ENCODE results near the gene RXRA. TPM values are rescaled to one million over a fixed set of nuclear protein-coding genes. Genes with fewer than 3 reads are reported as not detected.
"Not testable (repeated sequence)": the region's sequence is repeated elsewhere in the genome, so short reads cannot be mapped to it uniquely, and the experiment has no call there.

Gene RXRA
- total RNA-seq, 1 experiment from 2014 or later = 17.2 TPM

DNA sequence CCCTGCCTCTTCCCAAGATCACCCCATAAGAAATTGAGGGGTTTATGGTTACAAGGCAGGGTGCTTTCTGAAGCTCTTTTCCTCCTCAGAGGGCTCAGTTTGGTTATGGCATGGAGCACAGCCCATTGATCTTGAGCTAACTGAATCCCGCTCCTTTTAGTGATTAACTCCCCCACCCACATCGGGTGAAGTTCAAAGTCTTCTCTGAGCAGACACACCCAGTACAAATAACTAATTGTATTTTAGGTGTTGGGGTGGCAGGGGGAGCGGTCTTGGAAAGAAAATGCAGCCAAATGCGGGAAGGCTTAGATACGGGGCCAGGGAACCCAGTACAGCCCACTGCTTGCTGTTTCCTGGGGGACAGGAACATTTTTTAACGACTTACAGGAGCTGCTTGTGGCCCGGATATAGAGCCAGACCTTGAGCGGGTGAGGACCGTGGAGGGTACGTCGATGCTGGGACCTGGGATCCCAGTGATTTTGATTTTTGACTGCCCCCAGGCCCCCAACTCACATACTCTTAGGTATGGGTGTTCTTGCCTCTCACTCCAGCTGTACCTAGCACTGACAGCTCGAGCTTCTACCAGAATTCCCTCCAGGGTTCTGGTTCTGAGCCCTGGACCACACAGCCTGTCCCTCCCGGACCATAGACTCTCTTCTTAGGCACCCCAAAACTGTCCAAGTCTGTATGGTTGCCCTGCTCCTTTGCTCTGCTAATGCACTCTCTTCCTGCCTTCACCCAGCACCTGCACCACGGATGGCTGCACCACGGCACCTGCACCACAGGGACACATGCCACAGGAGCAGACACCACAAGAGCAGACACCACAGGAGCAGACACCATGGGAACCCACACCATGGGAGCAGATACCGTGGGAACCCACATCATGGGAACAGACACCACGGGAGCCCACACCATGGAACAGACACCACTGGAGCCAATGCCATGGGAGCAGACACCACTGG is 18.3 kb upstream of the RXRA start:
- no peak for DNase-seq (ENCODE audit: low spot score)

DNA sequence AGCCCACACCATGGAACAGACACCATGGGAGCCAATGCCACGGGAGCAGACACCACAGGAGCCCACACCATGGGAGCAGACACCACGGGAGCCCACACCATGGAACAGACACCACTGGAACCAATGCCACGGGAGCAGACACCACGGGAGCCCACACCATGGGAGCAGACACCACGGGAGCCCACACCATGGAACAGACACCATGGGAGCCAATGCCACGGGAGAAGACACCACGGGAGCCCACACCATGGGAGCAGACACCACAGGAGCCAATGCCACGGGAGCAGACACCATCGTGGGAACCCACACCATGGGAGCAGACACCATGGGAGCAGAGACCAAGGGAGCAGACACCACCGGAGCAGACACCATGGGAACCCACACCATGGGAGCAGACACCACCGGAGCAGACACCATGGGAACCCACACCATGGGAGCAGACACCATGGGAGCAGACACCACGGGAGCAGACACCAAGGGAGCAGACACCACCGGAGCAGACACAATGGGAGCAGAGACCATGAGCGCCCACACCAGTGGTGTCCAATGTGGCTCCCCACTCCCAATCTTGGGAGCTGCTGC is 17.5 kb upstream of the RXRA start:
- DNase-seq (ENCODE audit: low spot score) = not testable (repeated sequence)

DNA sequence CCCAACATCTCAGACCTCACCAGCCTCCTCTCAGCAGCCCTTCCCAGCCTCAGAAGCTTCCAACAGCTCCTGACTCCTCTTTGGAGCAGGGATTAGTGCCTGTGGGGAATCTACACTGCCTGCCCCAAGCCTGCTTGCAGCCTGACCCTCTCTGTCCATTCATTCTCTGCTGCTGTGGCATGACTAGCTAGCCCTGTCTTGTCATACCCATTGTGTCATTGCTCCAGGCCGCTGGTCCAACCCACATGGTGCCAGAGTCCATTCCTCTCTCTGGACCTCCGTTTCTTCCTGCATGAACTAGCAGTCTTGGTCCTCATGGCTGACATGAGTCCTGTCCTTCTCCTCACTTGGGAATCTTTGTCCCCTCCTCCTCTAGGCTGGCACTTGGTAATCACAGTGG is 12.8 kb upstream of the RXRA start:
- no peak for DNase-seq (ENCODE audit: low spot score)

DNA sequence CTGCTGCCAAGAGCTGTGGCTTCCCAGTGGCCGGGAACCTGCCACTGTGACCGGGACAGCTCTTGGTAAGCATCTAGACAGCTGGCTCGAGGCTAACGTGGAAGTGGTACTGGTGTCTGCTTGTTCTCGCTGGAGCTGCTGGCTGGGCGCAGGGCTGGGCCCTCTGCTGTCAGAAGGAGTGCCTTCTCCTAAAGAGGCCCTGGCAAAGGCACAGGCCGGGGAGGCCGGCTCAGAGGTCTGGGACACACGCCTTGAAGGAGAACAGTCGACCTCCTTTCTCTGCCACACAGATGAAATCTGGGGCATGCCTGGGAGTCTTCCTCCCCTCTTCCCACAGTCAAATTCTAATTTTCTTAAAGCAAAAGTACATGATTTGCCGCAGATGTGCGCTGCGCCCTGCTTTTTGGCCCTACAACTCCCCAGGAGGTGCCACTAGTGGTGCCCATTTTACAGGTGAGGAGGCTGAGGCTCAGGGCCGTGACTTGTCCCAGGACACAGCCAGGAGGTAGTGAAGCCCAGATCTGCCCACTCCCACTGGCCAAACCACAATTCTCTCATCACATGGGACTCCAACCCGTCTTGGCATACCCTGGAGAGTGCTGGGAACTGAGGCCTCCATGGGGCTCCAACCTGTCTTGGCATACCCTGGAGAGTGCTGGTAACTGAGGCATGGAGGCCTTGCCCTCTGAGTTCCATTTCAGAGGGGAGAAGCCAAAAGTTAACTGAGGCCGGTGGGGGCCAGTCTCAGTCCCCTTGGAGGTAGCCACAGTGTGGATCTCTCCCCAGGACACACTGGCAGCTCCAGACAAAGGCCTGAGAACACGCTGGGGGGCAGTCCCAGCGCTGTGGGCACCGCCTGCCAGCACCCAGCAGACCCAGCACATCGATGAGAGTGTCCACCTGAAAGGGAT is 12.0 kb upstream of the RXRA start:
- DNase-seq (ENCODE audit: low spot score) = no peak

DNA sequence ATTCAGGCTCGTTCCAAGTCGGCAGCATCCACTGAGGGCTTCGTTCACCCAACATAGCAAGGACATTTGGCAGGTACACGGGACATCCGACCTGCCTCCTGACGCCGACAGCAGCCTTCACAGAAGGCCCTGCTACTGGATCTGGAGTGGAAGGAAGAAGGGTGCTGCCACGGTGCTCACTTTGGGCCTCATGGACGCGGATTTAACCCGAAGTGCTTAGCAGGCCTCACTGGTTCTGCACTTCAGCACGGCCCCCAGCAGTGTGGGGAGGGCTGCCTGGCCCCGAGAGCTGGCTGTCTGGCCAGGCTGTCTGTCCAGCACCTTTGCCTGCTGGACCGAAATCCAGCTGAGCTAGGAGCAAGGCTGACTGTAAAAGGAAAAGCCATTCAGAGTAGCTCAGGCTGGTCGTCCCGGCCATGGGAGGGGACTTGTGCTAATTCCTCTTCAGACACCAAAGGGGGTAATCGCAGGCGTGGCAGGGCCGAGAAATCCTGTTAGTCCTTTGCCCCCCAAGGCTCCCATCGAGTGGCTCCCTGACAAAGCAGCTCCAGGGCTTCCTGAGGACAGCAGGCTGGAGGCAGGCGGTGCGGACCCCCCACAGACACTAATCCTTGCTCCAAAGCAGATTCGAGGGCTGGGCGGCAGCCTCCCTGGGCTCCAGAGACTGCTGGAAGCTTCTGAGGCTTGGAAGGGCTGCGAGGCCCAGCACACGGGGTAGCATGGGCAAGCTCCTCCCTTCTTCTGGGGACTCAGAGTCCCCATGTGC is 11.1 kb upstream of the RXRA start:
- no peak for DNase-seq (ENCODE audit: low spot score)

DNA sequence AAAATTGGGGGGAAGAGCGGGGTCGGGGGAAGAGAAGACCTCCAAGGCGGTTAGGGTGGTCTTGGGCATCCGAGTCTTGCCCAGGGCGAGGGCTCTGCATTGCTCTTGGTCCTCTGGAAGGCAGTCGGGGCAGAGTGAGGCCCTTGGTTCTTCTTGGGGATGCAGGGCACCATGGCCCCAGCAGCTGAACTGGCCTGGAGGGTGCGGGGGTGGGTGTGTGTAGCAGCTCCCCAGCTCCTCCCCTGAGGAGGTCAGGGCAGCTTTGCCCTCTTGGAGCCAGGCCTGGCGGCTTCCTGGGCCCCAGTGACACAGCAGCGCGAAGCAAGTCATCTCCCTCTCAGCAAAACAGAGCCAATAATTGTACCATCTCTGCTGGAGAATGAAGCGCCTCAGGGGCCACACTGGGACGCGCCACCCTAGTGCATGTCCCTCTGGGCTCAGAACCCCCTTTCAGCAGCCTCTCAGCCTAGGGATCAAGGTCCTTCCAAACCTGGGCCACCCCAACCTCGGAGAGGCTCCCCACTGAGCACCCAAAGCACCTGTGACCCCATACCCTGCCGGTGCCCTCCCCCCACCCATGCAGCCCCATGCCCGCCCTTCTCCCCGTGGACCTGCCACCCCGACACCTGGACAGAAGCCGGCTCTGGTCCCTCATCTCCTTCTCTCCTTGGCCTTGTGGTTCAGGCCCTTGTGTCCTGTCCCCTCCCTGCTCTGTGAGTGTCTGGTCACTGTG is 10.4 kb upstream of the RXRA start:
- no peak for DNase-seq (ENCODE audit: low spot score)

DNA sequence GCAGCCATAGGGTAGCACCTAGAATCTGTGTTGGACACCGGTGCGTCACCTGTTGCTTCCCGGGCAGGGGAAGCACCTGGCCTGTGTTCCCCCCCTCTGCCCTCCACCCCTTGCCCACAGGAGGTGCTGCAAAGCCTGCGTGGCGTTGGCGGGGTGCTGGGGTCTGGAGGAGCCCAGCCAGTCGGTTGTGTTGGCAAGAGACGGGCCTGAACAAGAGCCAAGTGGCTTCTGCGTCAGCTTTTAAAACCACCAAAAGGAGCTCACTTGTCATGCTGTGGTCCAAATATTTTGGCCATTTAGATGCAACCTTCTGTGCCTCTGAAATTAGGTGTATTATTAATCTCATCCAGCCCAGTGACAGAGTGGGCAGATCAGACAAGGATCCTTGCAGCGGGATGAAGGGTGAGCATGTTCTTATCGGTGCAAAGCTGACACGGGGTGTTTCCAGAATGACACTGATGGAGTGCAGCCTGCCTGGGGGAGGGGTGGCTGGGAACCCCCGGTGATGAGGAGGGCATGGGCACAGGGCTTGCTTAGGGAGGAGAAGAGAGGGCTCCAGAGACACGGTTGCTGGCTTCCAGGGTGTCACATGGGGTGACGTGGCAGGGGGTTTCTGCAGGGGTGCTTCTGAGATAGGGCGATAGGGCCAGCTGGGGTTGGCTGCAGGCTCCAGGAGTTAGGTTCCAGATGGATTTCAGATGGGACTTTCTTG is 9.7 kb upstream of the RXRA start:
- peak; percentile 55 for DNase-seq (ENCODE audit: low spot score)

DNA sequence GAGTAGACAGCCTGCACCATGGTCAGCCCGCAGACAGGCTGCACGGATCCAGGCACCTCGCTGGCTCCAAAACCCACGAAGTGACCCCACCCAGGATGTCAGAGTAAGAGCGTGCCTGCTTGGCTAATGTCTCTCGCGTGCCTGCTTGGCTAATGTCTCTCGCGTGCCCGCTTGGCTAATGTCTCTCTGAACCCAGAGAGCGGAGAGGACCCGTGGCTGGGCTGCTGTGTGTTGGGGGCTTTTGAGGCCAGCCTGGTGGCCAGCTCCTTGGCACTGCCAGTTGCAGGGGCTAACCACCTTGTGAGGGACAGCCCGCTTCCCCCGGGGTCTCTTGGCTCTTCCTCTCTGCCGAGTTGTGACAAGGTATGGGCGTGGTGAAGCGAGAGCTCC is 8.9 kb upstream of the RXRA start:
- no peak for DNase-seq (ENCODE audit: low spot score)

DNA sequence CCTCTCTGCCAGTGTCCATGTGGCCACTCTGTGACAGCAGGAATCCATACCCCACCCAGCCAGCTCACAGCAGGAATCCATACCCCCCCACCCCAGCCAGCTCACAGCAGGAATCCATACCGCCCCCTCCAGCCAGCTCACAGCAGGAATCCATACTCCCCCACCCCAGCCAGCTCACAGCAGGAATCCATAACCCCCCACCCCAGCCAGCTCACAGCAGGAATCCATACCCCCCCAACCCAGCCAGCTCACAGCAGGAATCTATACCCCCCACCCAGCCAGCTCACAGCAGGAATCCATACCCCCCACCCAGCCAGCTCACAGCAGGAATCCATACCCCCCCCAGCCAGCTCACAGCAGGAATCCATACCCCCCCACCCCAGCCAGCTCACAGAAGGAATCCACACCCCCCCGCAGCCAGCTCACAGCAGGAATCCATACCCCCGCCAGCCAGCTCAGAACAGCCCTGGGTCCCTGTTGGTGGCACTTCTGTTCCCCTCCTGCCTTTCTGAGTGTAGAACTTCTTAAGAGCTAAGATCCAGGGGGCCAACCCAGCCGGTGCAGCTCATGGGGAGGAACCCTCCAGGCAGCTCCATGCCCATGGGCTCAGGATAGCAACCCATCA is 8.4 kb upstream of the RXRA start:
- peak; percentile 41 for DNase-seq (ENCODE audit: low spot score)

DNA sequence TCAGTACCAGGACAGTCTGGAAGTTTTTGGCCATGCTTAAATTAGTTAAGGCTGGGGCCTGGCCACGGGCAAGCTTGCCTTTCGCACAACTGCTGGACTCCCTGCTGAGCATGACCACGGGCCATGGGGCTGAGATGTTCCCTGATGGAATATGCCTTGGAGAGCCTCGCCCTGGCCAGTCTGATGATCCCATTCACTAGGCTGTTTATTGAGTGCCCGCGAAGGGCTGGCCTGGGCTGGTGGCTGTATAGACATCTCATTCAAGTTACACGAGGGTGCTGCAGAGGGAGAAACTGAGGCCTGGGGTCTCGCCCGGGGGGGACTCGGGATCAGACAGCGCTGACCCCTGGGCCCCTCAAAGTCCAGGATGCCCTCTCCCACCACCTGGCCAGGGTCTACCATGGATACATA is 7.8 kb upstream of the RXRA start:
- DNase-seq (ENCODE audit: low spot score) = peak; percentile 38

DNA sequence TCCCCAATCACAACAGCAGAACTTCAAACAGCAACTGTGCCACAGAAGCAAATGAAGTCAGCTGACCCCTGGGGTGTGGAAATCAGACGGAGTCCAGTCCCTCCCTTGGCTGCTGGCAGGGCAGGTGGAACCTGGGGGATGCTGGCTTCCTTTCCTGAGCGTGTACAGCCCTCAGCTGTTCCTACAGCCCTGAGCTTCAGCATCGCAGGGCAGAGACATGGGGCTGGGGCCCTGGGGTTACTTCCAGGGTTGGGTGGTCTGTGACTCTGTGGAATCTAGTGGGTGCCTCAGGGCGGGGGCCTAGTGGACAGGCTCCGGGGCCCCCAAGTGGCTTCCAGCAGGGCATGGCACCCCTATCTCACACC is 7.3 kb upstream of the RXRA start:
- no peak for DNase-seq (ENCODE audit: low spot score)

DNA sequence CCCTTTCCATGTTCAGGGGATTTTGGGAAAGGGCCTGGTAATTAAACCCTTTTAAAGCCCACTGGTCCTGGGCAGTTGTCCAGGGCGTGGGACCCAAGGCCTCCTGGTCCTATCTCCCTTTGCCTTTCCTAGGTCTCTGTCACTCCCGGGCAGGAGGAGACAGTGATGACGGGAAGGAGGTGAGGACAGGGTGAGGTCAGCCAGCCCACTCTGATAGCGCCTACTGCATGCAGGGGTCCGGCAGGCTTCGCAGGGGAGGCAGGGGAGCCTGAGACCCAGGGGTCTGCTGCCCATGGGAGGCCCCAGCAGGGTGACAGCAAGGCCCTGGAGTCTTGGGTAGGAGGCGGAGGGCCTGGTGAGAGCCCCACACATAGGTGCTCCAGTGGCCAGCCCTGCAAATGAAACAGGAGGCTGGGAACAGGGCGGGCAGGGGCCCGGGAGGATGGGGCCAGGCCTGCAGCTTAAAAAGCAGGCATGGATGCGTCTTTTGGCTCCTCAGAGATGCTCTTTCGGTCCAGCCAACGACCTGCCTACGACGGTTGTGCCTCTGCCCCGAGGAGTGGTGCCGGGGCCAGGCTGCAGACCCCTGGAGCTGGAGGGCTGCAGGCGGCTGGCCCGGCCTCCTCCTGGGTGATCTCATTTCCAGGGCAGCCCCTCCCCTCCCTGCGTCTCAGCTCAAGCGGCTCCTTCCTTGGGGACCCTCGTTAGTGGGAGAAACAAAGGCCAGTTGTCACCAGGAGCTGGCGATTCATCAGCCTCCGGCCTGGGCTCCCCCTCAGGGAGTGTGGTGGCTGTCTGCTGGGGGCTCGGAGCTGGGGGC is 6.7 kb upstream of the RXRA start:
- no peak for DNase-seq (ENCODE audit: low spot score)

DNA sequence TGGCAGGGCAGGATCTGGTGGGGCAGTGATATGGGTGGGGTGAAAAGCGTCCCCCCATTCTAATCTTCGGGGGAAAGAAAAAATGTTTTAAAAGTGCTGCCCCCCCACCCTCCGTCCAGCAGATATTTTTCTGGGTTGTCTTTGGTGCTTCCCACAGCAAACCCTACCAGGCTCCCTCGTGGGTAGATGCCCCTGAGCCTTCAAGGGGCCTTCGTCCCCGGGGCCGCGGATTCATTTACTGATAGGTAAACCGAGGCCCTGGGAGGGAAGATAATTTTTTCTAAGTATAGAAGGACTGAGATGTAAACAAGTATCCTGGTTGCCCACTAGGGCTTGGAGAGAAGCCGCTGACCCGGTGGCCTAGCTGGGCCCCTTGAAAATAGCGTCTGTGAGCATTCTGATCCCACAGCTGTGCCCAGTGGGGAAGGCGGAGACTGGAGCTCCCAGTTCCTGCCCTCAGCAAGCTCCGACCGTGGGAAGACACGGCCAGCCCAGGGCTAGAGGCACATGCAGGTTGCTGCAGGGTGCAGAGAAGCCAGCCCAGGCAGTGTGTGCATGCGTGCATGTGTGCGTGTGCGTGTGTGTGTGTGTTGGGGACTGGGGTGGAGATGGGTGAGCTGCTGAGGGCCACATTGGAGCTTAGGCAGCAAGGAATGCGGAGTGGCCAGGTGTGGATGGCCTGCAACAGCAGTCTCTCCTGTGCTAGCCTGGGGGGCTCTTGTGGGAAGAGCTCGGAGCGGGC is 6.0 kb upstream of the RXRA start:
- no peak for DNase-seq (ENCODE audit: low spot score)

DNA sequence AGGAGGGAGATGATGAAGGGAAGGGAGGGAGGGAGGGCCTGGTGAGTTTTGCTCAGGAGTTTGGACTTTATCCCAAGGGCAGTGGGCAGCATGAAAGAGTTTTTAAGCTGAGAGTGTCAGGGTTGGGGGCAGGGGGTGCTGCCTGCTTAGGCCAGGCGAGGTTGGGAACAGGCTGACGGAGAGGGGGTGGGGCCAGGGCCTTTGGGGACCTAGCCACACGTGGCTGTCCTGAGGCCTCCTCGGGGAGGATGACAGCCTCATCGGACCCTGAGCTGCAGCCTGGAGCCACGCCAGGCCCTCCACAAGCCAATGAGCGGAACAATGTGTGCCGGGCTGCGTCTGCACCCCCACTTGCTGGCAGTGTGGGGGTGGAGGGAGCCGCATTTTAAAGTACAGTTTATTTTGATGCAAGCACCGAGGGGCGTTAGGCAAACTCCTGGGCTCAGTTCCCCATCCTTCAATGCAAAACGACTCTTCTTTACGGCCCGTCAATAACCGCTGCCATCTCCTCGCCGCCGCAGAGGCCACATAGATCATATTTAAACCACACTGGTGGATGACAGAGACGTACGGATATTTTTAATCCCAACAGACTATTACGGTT is 5.3 kb upstream of the RXRA start:
- DNase-seq (ENCODE audit: low spot score) = no peak

DNA sequence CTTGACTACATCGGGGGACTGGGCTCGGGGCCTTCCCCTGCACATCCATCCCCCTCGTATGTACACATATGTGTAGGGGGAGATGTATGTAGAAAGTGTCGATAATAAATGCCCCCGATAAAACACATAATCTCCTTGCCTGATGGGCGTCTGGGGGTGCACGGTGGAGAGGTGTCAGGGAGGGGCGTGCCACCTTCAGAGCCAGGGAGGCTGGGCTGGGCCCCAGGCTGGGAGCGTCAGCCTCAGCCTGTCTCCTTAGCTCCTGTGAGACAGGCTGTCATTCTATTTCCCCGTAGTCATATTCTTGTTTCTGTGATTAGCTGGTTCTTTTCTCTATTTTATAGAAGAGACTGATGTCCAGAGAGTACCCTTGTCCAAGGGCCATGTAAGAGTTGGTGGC is 4.7 kb upstream of the RXRA start:
- no peak for DNase-seq (ENCODE audit: low spot score)

DNA sequence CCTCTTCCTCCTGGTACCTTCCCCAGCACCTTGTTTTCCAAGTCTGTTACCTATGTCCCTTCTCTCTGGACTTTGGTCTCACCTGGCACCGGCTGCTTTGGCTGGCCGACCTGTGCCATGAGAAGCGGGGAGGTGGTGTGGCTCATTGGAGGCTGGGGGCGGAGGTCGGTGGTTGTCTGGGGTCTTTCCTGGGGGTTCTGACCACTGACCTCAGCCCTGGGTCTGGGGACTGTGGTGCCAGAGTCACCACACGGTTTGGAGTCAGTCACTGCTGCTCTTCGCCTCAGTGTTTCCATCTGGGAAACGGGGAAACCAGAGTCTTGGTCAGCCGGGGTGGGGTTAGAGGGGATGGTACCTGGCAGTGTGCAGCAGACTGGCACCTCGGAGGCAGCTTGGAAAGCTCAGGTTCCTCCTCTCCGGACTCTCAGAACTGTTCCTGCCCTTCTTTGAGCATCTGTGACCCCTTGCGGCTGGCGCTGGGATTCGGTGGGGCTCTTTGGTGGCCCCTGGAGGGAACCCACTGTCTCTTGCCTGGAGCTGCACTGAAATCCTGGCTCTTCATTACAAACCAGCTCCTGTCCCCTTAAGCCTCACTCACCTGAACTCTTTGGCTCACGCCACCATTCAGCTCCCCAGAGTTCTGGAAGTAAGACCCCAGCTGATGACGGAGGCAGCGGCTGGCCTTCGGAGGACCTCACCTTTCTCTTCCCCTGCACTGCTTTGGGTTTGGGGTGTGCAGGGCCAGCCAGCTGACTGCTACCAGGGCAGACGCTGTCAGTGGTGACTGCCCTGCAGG is 4.1 kb upstream of the RXRA start:
- no peak for DNase-seq (ENCODE audit: low spot score)

DNA sequence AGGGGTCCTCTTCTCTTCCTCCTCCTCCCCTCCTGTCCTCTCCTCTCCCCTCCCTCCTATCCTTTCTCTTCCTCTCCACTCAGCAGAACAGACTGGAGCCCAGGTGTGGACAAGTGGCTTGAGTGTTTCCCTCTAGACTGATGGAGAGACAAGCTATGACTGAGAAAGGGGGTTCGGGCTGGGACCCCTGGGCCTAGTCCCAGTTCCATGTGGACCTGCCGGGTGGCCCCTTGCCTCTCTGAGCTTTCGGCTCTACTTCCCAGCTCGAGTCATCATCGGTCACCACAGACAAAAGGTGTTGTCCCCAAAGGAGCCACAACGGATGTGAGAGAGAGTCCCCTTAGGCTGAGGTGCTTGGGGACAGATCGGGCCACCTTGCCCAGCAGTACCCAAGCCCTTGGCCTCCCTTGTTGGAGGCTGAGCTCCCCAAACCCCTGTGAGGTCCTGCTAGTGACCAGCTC is 3.4 kb upstream of the RXRA start:
- no peak for DNase-seq (ENCODE audit: low spot score)
